ENCODE results near the gene SLC25A13. TPM values are rescaled to one million over a fixed set of nuclear protein-coding genes. Genes with fewer than 3 reads are reported as not detected.

SLC25A13 gene
- total and polyA plus RNA-seq, 2 of the 13 experiments (the other 11 are each of a cell fraction or from before 2014, with no cell fraction given), result 36.2 to 84.9 TPM

- TF ChIP-seq CTCF (CRISPR knock-in tag; IDR thresholded peaks at IDR 0.05) (peak; percentile 37), U2AF2 (IDR thresholded peaks at IDR 0.05; ENCODE audit: low read depth, low read length) (no peak), SALL1 (CRISPR knock-in tag; IDR thresholded peaks at IDR 0.05) (peak; percentile 13; the same call in 1 of the 2 replicates), FOXP1 (IDR thresholded peaks at IDR 0.05) (no peak), FOXP1 (CRISPR knock-in tag; IDR thresholded peaks at IDR 0.05) (peak; percentile 41; the same call in 1 of the 2 replicates), FOXA3 (CRISPR knock-in tag; IDR thresholded peaks at IDR 0.05) (peak; percentile 52), TCF7 (IDR thresholded peaks at IDR 0.05; ENCODE audit: low read depth) (peak; percentile 32), BCL3 (CRISPR knock-in tag; IDR thresholded peaks at IDR 0.05) (peak; percentile 97), SOX5 (CRISPR knock-in tag; IDR thresholded peaks at IDR 0.05; ENCODE audit: borderline replicate concordance) (peak; percentile 71), SOX6 (IDR thresholded peaks at IDR 0.05) (no peak), SOX6 (CRISPR knock-in tag; IDR thresholded peaks at IDR 0.05) (peak; percentile 83), POGZ (CRISPR knock-in tag; IDR thresholded peaks at IDR 0.05) (peak; percentile 62), THAP7 (CRISPR knock-in tag; IDR thresholded peaks at IDR 0.05) (no peak), SOX13 (IDR thresholded peaks at IDR 0.05) (no peak), SOX13 (CRISPR knock-in tag; conservative IDR thresholded peaks at IDR 0.05 in 1 of 2, IDR thresholded peaks at IDR 0.05 in 1 of 2) (peak in 1 of 2 experiments; percentile 74; a peak in 2 of 4 replicates), NFKBIZ (CRISPR knock-in tag; IDR thresholded peaks at IDR 0.05) (peak; percentile 78; the same call in 1 of the 2 replicates), EHMT2 (IDR thresholded peaks at IDR 0.05; ENCODE audit: borderline replicate concordance, low read depth, low read length) (no peak), EP300 (IDR thresholded peaks at IDR 0.05; ENCODE audit: low read depth in 2 of 2, low read length in 2 of 2) (0 out of 4 replicates have a peak, but pooled peaks of 1 of the 2 experiments have one; percentile 5), EP300 (CRISPR knock-in tag; IDR thresholded peaks at IDR 0.05; ENCODE audit: borderline replicate concordance) (no peak), RXRA (CRISPR knock-in tag; IDR thresholded peaks at IDR 0.05) (no peak), FOXP4 (CRISPR knock-in tag; IDR thresholded peaks at IDR 0.05) (peak; percentile 61), ZFP41 (CRISPR knock-in tag; IDR thresholded peaks at IDR 0.05; ENCODE audit: borderline replicate concordance) (no peak), FOXA1 (IDR thresholded peaks at IDR 0.05) (no peak), FOXA1 (CRISPR knock-in tag; IDR thresholded peaks at IDR 0.05) (peak; percentile 51; the same call in 1 of the 2 replicates), ZNF460 (CRISPR knock-in tag; IDR thresholded peaks at IDR 0.05; ENCODE audit: borderline replicate concordance) (no peak)
Observed at GRCh38 chr7:96174812-96175211, 147.1 kb downstream of the SLC25A13 start (continued).
